H9 (cell line): ENCODE data around the gene PCID2. TPM values are rescaled to one million over a fixed set of nuclear protein-coding genes. Genes with fewer than 3 reads are reported as not detected.

Source experiments
- DNase-seq: peaks from one replicate; pipeline ENCODE4 v3.0.0-alpha.2; 2017
- H2AFZ ChIP-seq: one replicate; pipeline ENCODE4 v1.6.1; 2013; ENCODE audit warnings: mild to moderate bottlenecking, low read length, control low read depth, moderate library complexity
- H2AK5ac ChIP-seq: 2 replicates; pipeline ENCODE4 v1.6.1; 2013; ENCODE audit warnings: low read length, control low read depth, mixed read lengths; ENCODE audit not compliant: insufficient read length
- H2BK120ac ChIP-seq: one replicate; pipeline ENCODE4 v1.6.1; 2013; ENCODE audit warnings: low read depth, mild to moderate bottlenecking, low read length, control low read depth, inconsistent platforms; ENCODE audit not compliant: poor library complexity, severe bottlenecking
- H2BK12ac ChIP-seq: 2 replicates; pipeline ENCODE4 v1.6.1; 2013; ENCODE audit warnings: low read length, control low read depth, mixed read lengths, low read depth; ENCODE audit not compliant: insufficient read length
- H2BK15ac ChIP-seq: 2 replicates; pipeline ENCODE4 v1.6.1; 2013; ENCODE audit warnings: low read depth, low read length, control low read depth
- H2BK20ac ChIP-seq: one replicate; pipeline ENCODE4 v1.6.1; 2013; ENCODE audit warnings: low read depth, mild to moderate bottlenecking, low read length, control low read depth, inconsistent platforms; ENCODE audit not compliant: poor library complexity, severe bottlenecking
- H2BK5ac ChIP-seq: 2 replicates; pipeline ENCODE4 v1.6.1; 2013; ENCODE audit warnings: low read length, control low read depth, mixed read lengths; ENCODE audit not compliant: insufficient read length
- H3K14ac ChIP-seq: 2 replicates; pipeline ENCODE4 v1.6.1; 2013; ENCODE audit warnings: low read length, control low read depth; ENCODE audit not compliant: insufficient read depth
- H3K18ac ChIP-seq: 2 replicates; pipeline ENCODE4 v1.6.1; 2013; ENCODE audit warnings: low read depth, mild to moderate bottlenecking, mixed read lengths, low read length, control low read depth; ENCODE audit not compliant: insufficient read length
- H3K23ac ChIP-seq: 2 replicates; pipeline ENCODE4 v1.6.1; 2013; ENCODE audit warnings: low read length, control low read depth, mixed read lengths, low read depth; ENCODE audit not compliant: insufficient read length
- H3K23me2 ChIP-seq: 2 replicates; pipeline ENCODE4 v1.6.1; 2013; ENCODE audit warnings: low read depth, mild to moderate bottlenecking, mixed read lengths, low read length, control low read depth; ENCODE audit not compliant: insufficient read length, poor library complexity, severe bottlenecking
- H3K27ac ChIP-seq: 2 replicates; pipeline ENCODE4 v1.5.1; 2013; ENCODE audit warnings: low read length, control low read depth, mixed read lengths, low read depth; ENCODE audit not compliant: insufficient read length
- H3K27me3 ChIP-seq: 2 replicates; pipeline ENCODE4 v1.6.1; 2013; ENCODE audit warnings: low read length, control low read depth, inconsistent platforms; ENCODE audit not compliant: insufficient read depth
- H3K4ac ChIP-seq: 2 replicates; pipeline ENCODE4 v1.6.1; 2013; ENCODE audit warnings: low read depth, mild to moderate bottlenecking, control low read depth, inconsistent platforms, low read length, moderate library complexity
- H3K4me1 ChIP-seq: 2 replicates; pipeline ENCODE4 v1.6.1; 2013; ENCODE audit warnings: low read length, control low read depth, inconsistent platforms; ENCODE audit not compliant: insufficient read depth
- H3K4me2 ChIP-seq: 2 replicates; pipeline ENCODE4 v1.6.1; 2013; ENCODE audit warnings: low read length, control low read depth, mixed read lengths; ENCODE audit not compliant: insufficient read length, insufficient read depth
- H3K56ac ChIP-seq: 2 replicates; pipeline ENCODE4 v1.6.1; 2013; ENCODE audit warnings: low read depth, mild to moderate bottlenecking, mixed read lengths, low read length, control low read depth; ENCODE audit not compliant: insufficient read length
- H3K79me1 ChIP-seq: 2 replicates; pipeline ENCODE4 v1.6.1; 2013; ENCODE audit warnings: low read depth, mild to moderate bottlenecking, moderate library complexity, low read length, control low read depth, inconsistent platforms; ENCODE audit not compliant: insufficient read depth, poor library complexity, severe bottlenecking
- H3K79me2 ChIP-seq: 2 replicates; pipeline ENCODE4 v1.6.1; 2013; ENCODE audit warnings: low read length, control low read depth, inconsistent platforms; ENCODE audit not compliant: insufficient read depth
- H3K9ac ChIP-seq: 2 replicates; pipeline ENCODE4 v1.6.1; 2013; ENCODE audit warnings: low read length, control low read depth, mixed read lengths; ENCODE audit not compliant: insufficient read length; ENCODE audit errors: extremely low read depth
- H3K9me3 ChIP-seq: one replicate; pipeline ENCODE4 v1.6.1; 2013; ENCODE audit warnings: low read depth, low read length, inconsistent platforms; ENCODE audit not compliant: control insufficient read depth
- H3T11ph ChIP-seq: one replicate; pipeline ENCODE4 v1.6.1; 2013; ENCODE audit warnings: mild to moderate bottlenecking, low read length, control low read depth, inconsistent platforms
- H4K20me1 ChIP-seq: one replicate; pipeline ENCODE4 v1.6.1; 2013; ENCODE audit not compliant: control insufficient read depth, insufficient read length, insufficient read depth
- H4K5ac ChIP-seq: 2 replicates; pipeline ENCODE4 v1.6.1; 2013; ENCODE audit warnings: low read depth, mild to moderate bottlenecking, mixed read lengths, low read length, control low read depth; ENCODE audit not compliant: insufficient read length
- H4K8ac ChIP-seq: replicated peaks from 2 replicates; pipeline ENCODE4 v1.6.1; 2013; ENCODE audit warnings: low read length, control low read depth, mixed read lengths, low read depth; ENCODE audit not compliant: insufficient read length
- H4K91ac ChIP-seq: 2 replicates; pipeline ENCODE4 v1.6.1; 2013; ENCODE audit warnings: low read depth, mild to moderate bottlenecking, moderate library complexity, mixed read lengths, low read length, control low read depth; ENCODE audit not compliant: insufficient read length
- H3K27ac Mint-ChIP-seq, 3 experiments: 2 replicates in 2 of 3; 3 replicates in 1 of 3; pipeline ENCODE4 v1.8.0; 2020 to 2021; ENCODE audit warnings: mixed read lengths in 3 of 3, mild to moderate bottlenecking in 1 of 3, moderate library complexity in 1 of 3
- H3K27me3 Mint-ChIP-seq: 2 replicates; pipeline ENCODE4 v1.8.0; 2021; ENCODE audit warnings: low read depth, mild to moderate bottlenecking, moderate library complexity, mixed read lengths
- H3K36me3 Mint-ChIP-seq, 3 experiments: 2 replicates in 2 of 3; 3 replicates in 1 of 3; pipeline ENCODE4 v1.8.0; 2020 to 2021; ENCODE audit warnings: low read depth in 3 of 3, mixed read lengths in 3 of 3; ENCODE audit not compliant: insufficient read depth in 1 of 3
- H3K4me1 Mint-ChIP-seq, 2 experiments: 2 replicates each; pipeline ENCODE4 v1.8.0; 2020; ENCODE audit warnings: mixed read lengths in 2 of 2
- H3K4me3 Mint-ChIP-seq, 2 experiments: 2 replicates in 1 of 2; 3 replicates in 1 of 2; pipeline ENCODE4 v1.8.0; 2020 to 2021; ENCODE audit warnings: mild to moderate bottlenecking in 2 of 2, mixed read lengths in 2 of 2, moderate library complexity in 1 of 2
- H3K9me3 Mint-ChIP-seq, 2 experiments: 2 replicates in 1 of 2; 3 replicates in 1 of 2; pipeline ENCODE4 v1.8.0; 2020; ENCODE audit warnings: mild to moderate bottlenecking in 2 of 2, mixed read lengths in 2 of 2, moderate library complexity in 1 of 2
- WGBS: extraction: QIAGEN DNeasy Blood & Tissue Kit; methylation state at CpG from one replicate; pipeline ENCODE4 v1.1.7; 2013; ENCODE audit warnings: missing lambda C conversion rate, low lambda C conversion rate, mixed read lengths; ENCODE audit not compliant: insufficient read length; ENCODE audit errors: extremely low coverage; 5-methylcytosine and 5-hydroxymethylcytosine counted together
- total RNA-seq: library from RNA; stranded (reverse); gene quantifications from 2 replicates; pipeline ENCODE4 v1.2.1, GENCODE V29; 2021
- TF ChIP-seq, protein P1 (sequence below): fragments of 200-600 bp; sonication (generic); conservative IDR thresholded peaks from 3 replicates; pipeline ENCODE4 v1.8.0; 2021; ENCODE audit warnings: antibody characterized with exemption, mild to moderate bottlenecking

PCID2 gene
- total RNA-seq, 1 experiment from 2014 or later = 66.0 TPM

DNA sequence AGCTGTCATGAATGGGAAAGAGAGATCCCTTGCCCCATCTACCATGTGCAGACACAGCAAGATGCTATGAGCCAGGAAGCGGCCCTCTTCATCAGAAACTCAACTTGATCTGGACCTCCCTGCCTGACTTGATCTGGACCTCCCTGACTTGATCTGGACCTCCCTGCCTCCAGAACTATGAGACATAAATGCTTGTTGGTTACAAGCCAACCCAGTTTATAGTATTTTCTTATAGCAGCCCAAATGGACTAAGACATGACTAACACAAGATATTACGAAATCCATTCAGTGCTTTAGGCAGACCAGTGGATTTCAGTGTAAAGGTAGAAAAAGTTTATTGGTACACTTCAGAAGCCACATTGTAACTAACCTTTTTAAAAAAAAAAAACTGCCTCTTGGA, 15.6 kb downstream of the PCID2 start:
- Histone ChIP-seq H3K56ac (no peak overlapping the region), H2BK20ac (no peak overlapping the region), H4K5ac (no peak overlapping the region), H2AFZ (no peak overlapping the region), H3K4me2 (no peak overlapping the region), H3K4ac (no peak overlapping the region), H3K4me1 (no peaks in the 10 kb centered on the region), H4K8ac (no peak overlapping the region), H3K18ac (no peak overlapping the region), H3K27ac (no peak overlapping the region), H3K23me2 (no peaks in the 10 kb centered on the region), H2BK5ac (no peak overlapping the region), H4K91ac (no peak overlapping the region), H2BK12ac (no peak overlapping the region), H3K9ac (no peak overlapping the region), H3T11ph (no peak overlapping the region), H3K23ac (no peak overlapping the region), H3K79me2 (no peaks in the 10 kb centered on the region), H2AK5ac (no peak overlapping the region), H3K14ac (no peak overlapping the region), H3K9me3 (no peaks in the 10 kb centered on the region), H3K27me3 (no peaks in the 10 kb centered on the region), H3K79me1 (no peaks in the 10 kb centered on the region), H4K20me1 (no peaks in the 10 kb centered on the region), H2BK15ac (no peak overlapping the region), H2BK120ac (no peak overlapping the region)
- Mint-ChIP-seq H3K27ac (no peak overlapping the region), H3K4me1 (no peaks in the 10 kb centered on the region; a peak in 1 of 4 replicates), H3K27me3 (no peaks in the 10 kb centered on the region), H3K36me3 (peaks cover 59 to 90% (median 86%) of the 10 kb centered on the region in 3 experiments), H3K4me3 (no peak overlapping the region), H3K9me3 (no peaks in the 10 kb centered on the region)
- DNase-seq = no peak
- TF ChIP-seq, protein P1, sequence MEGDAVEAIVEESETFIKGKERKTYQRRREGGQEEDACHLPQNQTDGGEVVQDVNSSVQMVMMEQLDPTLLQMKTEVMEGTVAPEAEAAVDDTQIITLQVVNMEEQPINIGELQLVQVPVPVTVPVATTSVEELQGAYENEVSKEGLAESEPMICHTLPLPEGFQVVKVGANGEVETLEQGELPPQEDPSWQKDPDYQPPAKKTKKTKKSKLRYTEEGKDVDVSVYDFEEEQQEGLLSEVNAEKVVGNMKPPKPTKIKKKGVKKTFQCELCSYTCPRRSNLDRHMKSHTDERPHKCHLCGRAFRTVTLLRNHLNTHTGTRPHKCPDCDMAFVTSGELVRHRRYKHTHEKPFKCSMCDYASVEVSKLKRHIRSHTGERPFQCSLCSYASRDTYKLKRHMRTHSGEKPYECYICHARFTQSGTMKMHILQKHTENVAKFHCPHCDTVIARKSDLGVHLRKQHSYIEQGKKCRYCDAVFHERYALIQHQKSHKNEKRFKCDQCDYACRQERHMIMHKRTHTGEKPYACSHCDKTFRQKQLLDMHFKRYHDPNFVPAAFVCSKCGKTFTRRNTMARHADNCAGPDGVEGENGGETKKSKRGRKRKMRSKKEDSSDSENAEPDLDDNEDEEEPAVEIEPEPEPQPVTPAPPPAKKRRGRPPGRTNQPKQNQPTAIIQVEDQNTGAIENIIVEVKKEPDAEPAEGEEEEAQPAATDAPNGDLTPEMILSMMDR = no peak
- WGBS = no CpG with 5 or more reads among the region's 2 CpGs
